Measurements from ENCODE around the gene MMP1. TPM values are rescaled to one million over a fixed set of nuclear protein-coding genes. Genes with fewer than 3 reads are reported as not detected.

The MMP1 gene
- polyA plus RNA-seq, 1 donor (not counting 4 experiments of a cell fraction or from before 2014, with no cell fraction given), result 81.5 TPM

DNA sequence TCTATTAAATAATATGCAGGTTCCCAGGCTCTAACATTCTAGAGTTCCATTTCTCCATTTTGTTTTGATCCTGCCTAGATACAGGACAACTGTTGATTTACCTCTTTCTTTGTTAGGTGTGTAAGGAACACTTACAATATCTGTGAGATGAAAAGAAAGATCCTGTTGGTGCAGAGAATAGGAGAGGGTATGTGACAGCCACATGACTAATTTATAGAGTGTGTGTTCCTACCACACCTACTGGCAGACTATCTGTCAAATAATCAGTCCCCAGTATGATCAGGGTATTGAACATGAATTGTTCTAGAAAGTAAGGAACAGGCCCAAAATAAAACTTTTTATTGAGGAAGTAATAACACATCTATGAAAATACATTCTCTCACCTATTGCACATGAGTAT is 27.8 kb downstream of the MMP1 start:
- dilution Hi-C loops (cut with MboI; ENCODE audit: extremely low pct_ligation_motif_present, low sequenced_read_pairs), result no loop called here
- no peaks in the 10 kb centered on the region for H4K20me1 ChIP-seq (ENCODE audit: control insufficient read depth, extremely low read depth, insufficient read depth, low read length)

DNA sequence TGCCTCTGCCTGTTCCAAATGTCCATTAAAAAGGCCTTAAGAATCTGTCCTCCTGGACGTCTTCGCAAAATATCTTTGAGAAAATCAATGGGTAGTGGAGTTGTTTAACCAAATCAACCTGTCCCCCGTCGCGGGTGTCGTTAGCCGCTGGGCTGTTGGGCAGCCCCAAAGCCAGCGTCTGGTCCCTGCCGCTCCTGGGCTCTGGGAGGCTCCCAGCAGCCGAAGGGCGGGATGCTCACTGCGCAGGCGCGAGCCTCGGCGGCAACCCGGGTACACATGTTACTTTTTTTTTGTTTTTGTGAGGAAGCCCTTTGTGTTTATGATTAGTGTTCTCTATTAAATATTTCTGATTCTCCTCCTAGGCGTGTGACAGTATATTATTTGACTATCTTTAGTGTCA is 30.2 kb downstream of the MMP1 start:
- no peaks in the 10 kb centered on the region for H3K36me3 ChIP-seq (ENCODE audit: control insufficient read depth in 2 of 2, extremely low read depth in 1 of 2, insufficient read depth in 2 of 2, low read length in 2 of 2)
- H3K9ac ChIP-seq (ENCODE audit: control insufficient read depth, extremely low read depth, insufficient read depth, low read length), result no peak overlapping the region
- DNase-seq (ENCODE audit: low read depth, low spot score), result no peak
- H3K4me2 ChIP-seq (ENCODE audit: control insufficient read depth, extremely low read depth, insufficient read depth, low read depth, low read length), result no peak overlapping the region
- no peaks in the 10 kb centered on the region for H4K20me1 ChIP-seq (ENCODE audit: control insufficient read depth, extremely low read depth, insufficient read depth, low read length)
- H3K4me1 ChIP-seq (ENCODE audit: control insufficient read depth, extremely low read depth, insufficient read depth, low read length), result peaks cover 21% of the 10 kb centered on the region
- FAIRE-seq, result no peak
- H3K9me3 ChIP-seq (ENCODE audit: control insufficient read depth, low read depth, low read length), result no peaks in the 10 kb centered on the region
- dilution Hi-C loops (cut with MboI; ENCODE audit: extremely low pct_ligation_motif_present, low sequenced_read_pairs), result no loop called here
- no peak overlapping the region for H3K27ac ChIP-seq (ENCODE audit: control insufficient read depth, insufficient read depth, low read length)
- H3K27me3 ChIP-seq (ENCODE audit: control insufficient read depth, extremely low read depth, insufficient read depth, low read length), result no peaks in the 10 kb centered on the region
- H3K4me3 ChIP-seq (ENCODE audit: control insufficient read depth in 2 of 3, extremely low read depth in 1 of 3, insufficient read depth in 2 of 3, low read depth in 1 of 3, low read length in 3 of 3), result no peak overlapping the region
- H3K9me1 ChIP-seq (ENCODE audit: control insufficient read depth, extremely low read depth, insufficient read depth, low read length), result no peaks in the 10 kb centered on the region
- no peaks in the 10 kb centered on the region for H3K79me2 ChIP-seq (ENCODE audit: control insufficient read depth, insufficient read depth, low read length)
- TF ChIP-seq, protein P1, sequence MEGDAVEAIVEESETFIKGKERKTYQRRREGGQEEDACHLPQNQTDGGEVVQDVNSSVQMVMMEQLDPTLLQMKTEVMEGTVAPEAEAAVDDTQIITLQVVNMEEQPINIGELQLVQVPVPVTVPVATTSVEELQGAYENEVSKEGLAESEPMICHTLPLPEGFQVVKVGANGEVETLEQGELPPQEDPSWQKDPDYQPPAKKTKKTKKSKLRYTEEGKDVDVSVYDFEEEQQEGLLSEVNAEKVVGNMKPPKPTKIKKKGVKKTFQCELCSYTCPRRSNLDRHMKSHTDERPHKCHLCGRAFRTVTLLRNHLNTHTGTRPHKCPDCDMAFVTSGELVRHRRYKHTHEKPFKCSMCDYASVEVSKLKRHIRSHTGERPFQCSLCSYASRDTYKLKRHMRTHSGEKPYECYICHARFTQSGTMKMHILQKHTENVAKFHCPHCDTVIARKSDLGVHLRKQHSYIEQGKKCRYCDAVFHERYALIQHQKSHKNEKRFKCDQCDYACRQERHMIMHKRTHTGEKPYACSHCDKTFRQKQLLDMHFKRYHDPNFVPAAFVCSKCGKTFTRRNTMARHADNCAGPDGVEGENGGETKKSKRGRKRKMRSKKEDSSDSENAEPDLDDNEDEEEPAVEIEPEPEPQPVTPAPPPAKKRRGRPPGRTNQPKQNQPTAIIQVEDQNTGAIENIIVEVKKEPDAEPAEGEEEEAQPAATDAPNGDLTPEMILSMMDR (optimal IDR thresholded peaks at IDR 0.05 in 1 of 3, IDR thresholded peaks at IDR 0.05 in 1 of 3, conservative IDR thresholded peaks at IDR 0.05 in 1 of 3; ENCODE audit: extremely low read depth in 1 of 3, insufficient read depth in 2 of 3, low read length in 3 of 3), result no peak
- TF ChIP-seq EZH2 (IDR thresholded peaks at IDR 0.05; ENCODE audit: low read length), result no peak
- H2AFZ ChIP-seq (ENCODE audit: control insufficient read depth, low read length), result no peak overlapping the region

More for the DNA sequence above, 27.8 kb downstream of the MMP1 start:
- Histone ChIP-seq H2AFZ (ENCODE audit: control insufficient read depth, low read length) (no peak overlapping the region), H3K36me3 (ENCODE audit: control insufficient read depth in 2 of 2, extremely low read depth in 1 of 2, insufficient read depth in 2 of 2, low read length in 2 of 2) (no peaks in the 10 kb centered on the region), H3K79me2 (ENCODE audit: control insufficient read depth, insufficient read depth, low read length) (no peaks in the 10 kb centered on the region), H3K27ac (ENCODE audit: control insufficient read depth, insufficient read depth, low read length) (no peak overlapping the region), H3K4me3 (ENCODE audit: control insufficient read depth in 2 of 3, extremely low read depth in 1 of 3, insufficient read depth in 2 of 3, low read depth in 1 of 3, low read length in 3 of 3) (no peak overlapping the region), H3K9me3 (ENCODE audit: control insufficient read depth, low read depth, low read length) (no peaks in the 10 kb centered on the region), H3K9me1 (ENCODE audit: control insufficient read depth, extremely low read depth, insufficient read depth, low read length) (no peaks in the 10 kb centered on the region), H3K4me2 (ENCODE audit: control insufficient read depth, extremely low read depth, insufficient read depth, low read depth, low read length) (no peak overlapping the region), H3K27me3 (ENCODE audit: control insufficient read depth, extremely low read depth, insufficient read depth, low read length) (no peaks in the 10 kb centered on the region), H3K9ac (ENCODE audit: control insufficient read depth, extremely low read depth, insufficient read depth, low read length) (no peak overlapping the region), H3K4me1 (ENCODE audit: control insufficient read depth, extremely low read depth, insufficient read depth, low read length) (peaks cover 4% of the 10 kb centered on the region)
- TF ChIP-seq EZH2 (IDR thresholded peaks at IDR 0.05; ENCODE audit: low read length), result no peak
- TF ChIP-seq, protein P1 (optimal IDR thresholded peaks at IDR 0.05 in 1 of 3, IDR thresholded peaks at IDR 0.05 in 1 of 3, conservative IDR thresholded peaks at IDR 0.05 in 1 of 3; ENCODE audit: extremely low read depth in 1 of 3, insufficient read depth in 2 of 3, low read length in 3 of 3), result no peak
- no peak for FAIRE-seq
- no peak for DNase-seq (ENCODE audit: low read depth, low spot score)

Data from keratinocyte (primary cell).